Osteoblast (primary cell): ENCODE measurements around the gene SLC1A7. TPM values are rescaled to one million over a fixed set of nuclear protein-coding genes. Genes with fewer than 3 reads are reported as not detected.

Experiments used
- DNase-seq: peaks from one replicate; pipeline ENCODE4 v3.0.0; 2011; ENCODE audit warnings: low spot score, mixed read lengths; ENCODE audit not compliant: insufficient read length; ENCODE audit errors: missing footprints
- H2AFZ ChIP-seq: 2 replicates; pipeline ENCODE4 v1.6.0; 2011; ENCODE audit warnings: mild to moderate bottlenecking, low read length
- H3K27ac ChIP-seq: 2 replicates; pipeline ENCODE4 v1.5.1; 2011; ENCODE audit warnings: mild to moderate bottlenecking, low read depth, low read length, moderate library complexity
- H3K27me3 ChIP-seq: 2 replicates; pipeline ENCODE4 v1.6.0; 2012; ENCODE audit warnings: mild to moderate bottlenecking, control low read depth, inconsistent platforms, low read length, moderate library complexity; ENCODE audit not compliant: insufficient read depth
- H3K36me3 ChIP-seq: 2 replicates; pipeline ENCODE4 v1.5.1; 2011; ENCODE audit warnings: mild to moderate bottlenecking, low read length, control low read depth, moderate library complexity; ENCODE audit not compliant: insufficient read depth
- H3K4me1 ChIP-seq: 2 replicates; pipeline ENCODE4 v1.5.1; 2011; ENCODE audit warnings: mild to moderate bottlenecking, low read length, control low read depth, moderate library complexity; ENCODE audit not compliant: insufficient read depth
- H3K4me2 ChIP-seq: 2 replicates; pipeline ENCODE4 v1.6.0; 2011; ENCODE audit warnings: mild to moderate bottlenecking, low read length; ENCODE audit not compliant: insufficient read depth
- H3K4me3 ChIP-seq: fragments of 200-600 bp; sonication (generic); 3 replicates; pipeline ENCODE4 v1.5.1; 2012; ENCODE audit warnings: mild to moderate bottlenecking, low read length, inconsistent platforms; ENCODE audit not compliant: insufficient read depth
- H3K79me2 ChIP-seq: 2 replicates; pipeline ENCODE4 v1.6.0; 2012; ENCODE audit warnings: mild to moderate bottlenecking, low read length, control low read depth, inconsistent platforms; ENCODE audit not compliant: insufficient read depth
- H3K9me3 ChIP-seq: 2 replicates; pipeline ENCODE4 v1.5.1; 2011; ENCODE audit warnings: low read depth, low read length, control low read depth
- H4K20me1 ChIP-seq: 2 replicates; pipeline ENCODE4 v1.6.0; 2012; ENCODE audit warnings: mild to moderate bottlenecking, low read length, control low read depth; ENCODE audit not compliant: insufficient read depth
- total RNA-seq: library from RNA; depleted of rRNA; stranded (reverse); fragments of >200 nt; gene quantifications from 2 replicates; pipeline ENCODE4 v1.2.3, GENCODE V29; 2012
- TF ChIP-seq, protein P1 (sequence below): IDR thresholded peaks from 2 replicates; pipeline ENCODE4 v1.5.1; 2011; ENCODE audit warnings: mild to moderate bottlenecking, low read depth, low read length, moderate library complexity; ENCODE audit errors: extremely low read depth

The SLC1A7 gene
- total RNA-seq, 1 donor = 0.36 TPM

DNA sequence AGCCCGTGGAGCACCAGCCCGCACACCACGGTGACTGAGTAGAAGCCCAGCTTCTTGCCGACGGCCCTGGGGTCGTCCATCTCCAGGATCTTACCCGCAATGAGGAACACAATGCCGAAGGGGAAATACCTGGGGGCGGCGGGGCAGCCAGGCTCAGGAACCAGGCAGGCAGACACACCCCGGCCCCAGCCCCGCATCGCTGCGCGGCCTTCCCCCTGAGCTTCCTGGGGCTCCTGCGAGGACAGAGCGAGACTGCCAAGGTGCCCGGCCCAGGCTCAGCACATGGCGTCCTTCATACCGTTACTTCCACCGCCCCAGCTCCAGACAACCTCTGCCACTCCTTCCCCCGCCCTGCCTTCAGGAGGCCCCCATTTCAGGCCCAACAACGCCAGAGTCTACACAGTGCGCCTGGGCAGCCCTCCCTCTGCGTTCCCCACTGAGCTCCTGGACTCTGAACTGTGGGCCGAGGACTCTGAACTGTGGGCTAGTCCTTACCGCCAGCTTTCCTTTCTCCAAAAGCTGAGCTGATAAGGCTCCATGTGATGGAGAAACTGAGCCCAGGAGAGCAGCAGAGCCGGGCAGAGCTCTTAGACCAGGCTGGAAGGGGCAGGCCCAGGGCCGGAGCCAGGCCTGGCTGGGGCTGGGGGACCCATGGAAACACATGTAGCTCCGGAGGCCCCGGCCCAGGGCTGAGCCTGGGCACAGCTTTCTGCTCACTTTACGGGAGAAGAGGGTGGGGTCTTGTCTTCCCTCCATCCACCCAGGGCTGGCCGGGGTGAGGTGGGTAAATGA is 49.6 kb downstream of the SLC1A7 start:
- Histone ChIP-seq H3K36me3 (no peaks in the 10 kb centered on the region), H3K4me3 (no peak overlapping the region), H2AFZ (no peak overlapping the region), H3K4me2 (no peak overlapping the region), H3K27ac (no peak overlapping the region), H3K27me3 (no peaks in the 10 kb centered on the region), H3K9me3 (peaks cover 2% of the 10 kb centered on the region), H3K79me2 (no peaks in the 10 kb centered on the region), H3K4me1 (peaks cover 11% of the 10 kb centered on the region), H4K20me1 (no peaks in the 10 kb centered on the region)
- TF ChIP-seq, protein P1, sequence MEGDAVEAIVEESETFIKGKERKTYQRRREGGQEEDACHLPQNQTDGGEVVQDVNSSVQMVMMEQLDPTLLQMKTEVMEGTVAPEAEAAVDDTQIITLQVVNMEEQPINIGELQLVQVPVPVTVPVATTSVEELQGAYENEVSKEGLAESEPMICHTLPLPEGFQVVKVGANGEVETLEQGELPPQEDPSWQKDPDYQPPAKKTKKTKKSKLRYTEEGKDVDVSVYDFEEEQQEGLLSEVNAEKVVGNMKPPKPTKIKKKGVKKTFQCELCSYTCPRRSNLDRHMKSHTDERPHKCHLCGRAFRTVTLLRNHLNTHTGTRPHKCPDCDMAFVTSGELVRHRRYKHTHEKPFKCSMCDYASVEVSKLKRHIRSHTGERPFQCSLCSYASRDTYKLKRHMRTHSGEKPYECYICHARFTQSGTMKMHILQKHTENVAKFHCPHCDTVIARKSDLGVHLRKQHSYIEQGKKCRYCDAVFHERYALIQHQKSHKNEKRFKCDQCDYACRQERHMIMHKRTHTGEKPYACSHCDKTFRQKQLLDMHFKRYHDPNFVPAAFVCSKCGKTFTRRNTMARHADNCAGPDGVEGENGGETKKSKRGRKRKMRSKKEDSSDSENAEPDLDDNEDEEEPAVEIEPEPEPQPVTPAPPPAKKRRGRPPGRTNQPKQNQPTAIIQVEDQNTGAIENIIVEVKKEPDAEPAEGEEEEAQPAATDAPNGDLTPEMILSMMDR = no peak
- DNase-seq = peak; percentile 36

DNA sequence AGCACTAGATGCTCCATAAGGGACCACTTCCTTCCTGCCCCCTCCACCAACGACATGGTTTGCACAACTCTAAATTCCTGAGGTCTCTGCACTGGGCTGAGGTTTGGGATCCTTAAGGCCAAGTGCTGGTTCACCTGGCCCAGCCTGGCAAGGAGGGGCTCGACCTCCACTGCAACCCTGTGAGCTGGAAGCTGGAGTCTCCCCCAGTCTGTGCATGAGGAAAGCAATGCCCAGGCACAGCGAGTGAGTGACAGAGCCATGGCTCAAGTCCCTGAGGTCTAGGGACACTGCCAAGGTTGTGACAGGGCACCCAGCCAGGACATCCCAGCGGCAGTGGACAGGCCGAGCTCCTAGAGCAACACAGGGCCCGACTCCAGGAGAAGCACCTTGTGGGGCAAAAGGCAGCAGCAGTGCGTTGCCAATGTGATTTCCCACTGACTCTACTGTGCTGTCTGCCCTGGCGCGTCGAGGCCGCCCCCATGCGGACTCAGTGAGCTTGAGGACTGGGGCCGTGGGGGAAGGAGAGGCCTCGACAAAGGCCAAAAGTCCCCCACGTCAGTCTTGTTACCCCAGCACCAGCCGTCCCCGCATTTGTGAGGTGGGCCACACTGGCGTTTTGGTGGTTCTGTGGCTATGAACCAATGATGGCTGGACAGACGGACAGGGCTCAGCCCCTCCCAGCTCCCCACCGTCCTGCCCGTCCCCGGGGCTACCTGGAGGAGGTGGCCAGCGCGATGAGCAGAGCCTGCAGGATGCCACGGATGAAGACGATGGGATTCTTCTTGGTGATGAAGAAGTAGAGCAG is 50.4 kb downstream of the SLC1A7 start:
- Histone ChIP-seq H3K27ac (no peak overlapping the region), H3K4me1 (peaks cover 11% of the 10 kb centered on the region), H3K4me2 (no peak overlapping the region), H2AFZ (no peak overlapping the region), H3K9me3 (peaks cover 2% of the 10 kb centered on the region), H3K36me3 (no peaks in the 10 kb centered on the region), H3K27me3 (no peaks in the 10 kb centered on the region), H3K4me3 (no peak overlapping the region), H4K20me1 (no peaks in the 10 kb centered on the region), H3K79me2 (no peaks in the 10 kb centered on the region)
- TF ChIP-seq, protein P1 = no peak
- peak; percentile 65 for DNase-seq

DNA sequence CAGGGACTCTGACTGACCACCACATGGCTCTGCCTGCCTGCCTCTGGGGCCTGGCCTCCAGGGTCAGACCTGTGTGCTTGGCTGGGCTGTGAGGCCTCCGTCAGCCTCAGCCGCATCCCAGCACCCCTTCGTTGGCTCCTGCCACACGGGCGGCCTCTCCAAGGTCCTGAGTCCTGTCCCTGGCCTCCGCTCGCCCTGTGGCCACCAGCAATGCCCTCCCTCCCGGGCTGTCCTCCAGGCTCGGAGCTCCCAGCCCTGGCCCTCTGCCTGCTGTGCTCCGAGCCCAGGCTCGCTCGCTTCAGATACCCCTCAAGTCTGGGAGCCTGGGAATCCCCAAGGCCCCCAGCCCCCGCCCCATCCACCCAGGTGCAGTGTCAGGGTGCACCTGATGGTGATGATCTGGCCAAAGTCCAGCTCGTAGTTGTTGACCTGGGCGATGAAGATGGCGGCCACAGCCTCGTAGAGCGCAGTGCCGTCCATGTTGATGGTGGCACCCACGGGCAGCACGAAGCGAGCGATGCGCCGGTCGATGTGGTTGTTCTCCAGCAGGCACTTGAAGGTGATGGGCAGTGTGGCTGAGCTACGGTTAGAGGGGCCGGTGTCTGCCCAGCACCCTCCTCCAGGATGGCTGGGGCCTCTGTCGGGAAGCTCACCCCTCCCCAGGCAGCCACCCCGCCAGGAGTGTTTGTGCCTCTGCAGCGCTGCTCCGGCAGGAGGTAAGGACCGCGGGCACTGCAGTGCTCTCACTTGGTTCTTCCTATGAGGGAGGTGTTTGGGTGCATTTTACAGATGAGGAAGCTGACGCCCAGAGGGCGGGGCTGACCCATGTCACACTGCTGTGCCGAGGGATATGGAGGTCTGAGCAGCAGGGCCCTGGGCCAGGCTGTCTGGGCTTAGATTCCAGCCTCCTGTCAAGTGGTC is 52.0 kb downstream of the SLC1A7 start:
- H3K27ac ChIP-seq = no peak overlapping the region
- TF ChIP-seq, protein P1 = no peak
- H3K9me3 ChIP-seq = no peaks in the 10 kb centered on the region
- H3K4me2 ChIP-seq = no peak overlapping the region
- H3K36me3 ChIP-seq = no peaks in the 10 kb centered on the region
- no peaks in the 10 kb centered on the region for H4K20me1 ChIP-seq
- H2AFZ ChIP-seq = no peak overlapping the region
- peak; percentile 62 for DNase-seq
- no peaks in the 10 kb centered on the region for H3K79me2 ChIP-seq
- H3K27me3 ChIP-seq = no peaks in the 10 kb centered on the region
- H3K4me3 ChIP-seq = no peak overlapping the region
- peaks cover 11% of the 10 kb centered on the region for H3K4me1 ChIP-seq
